Hematopoietic multipotent progenitor cell treated with erythropoietin and hydrocortisone succinate and interleukin-3 and kit ligand, for 4 days (in vitro differentiated cells): Measurements from ENCODE around the gene DPYD.

ENCODE experiments used
- DNase-seq: peaks from one replicate; pipeline ENCODE4 v3.0.0-alpha.2; 2015

The DPYD gene

GRCh38 chr1:97348599-97349265, 572.1 kb downstream of the DPYD start:
- DNase-seq = no peak

GRCh38 chr1:97340951-97341350, 579.9 kb downstream of the DPYD start:
- no peak for DNase-seq

GRCh38 chr1:97338347-97338746, 582.5 kb downstream of the DPYD start:
- DNase-seq = no peak

GRCh38 chr1:97337250-97338030, 583.4 kb downstream of the DPYD start:
- DNase-seq = no peak

- no peak for DNase-seq
Observed at GRCh38 chr1:97334454-97334853, 586.4 kb downstream of the DPYD start.

- DNase-seq = no peak
Observed at GRCh38 chr1:97332716-97333115, 588.1 kb downstream of the DPYD start.

GRCh38 chr1:97331165-97331564, 589.7 kb downstream of the DPYD start:
- DNase-seq = no peak

- no peak for DNase-seq
Observed at GRCh38 chr1:97314685-97315084, 606.1 kb downstream of the DPYD start.

GRCh38 chr1:97308131-97308530, 612.7 kb downstream of the DPYD start:
- DNase-seq = no peak

- DNase-seq = no peak
Observed at GRCh38 chr1:97307568-97307967, 613.3 kb downstream of the DPYD start.

GRCh38 chr1:97307151-97307550, 613.7 kb downstream of the DPYD start:
- DNase-seq = no peak

GRCh38 chr1:97306504-97306903, 614.3 kb downstream of the DPYD start:
- no peak for DNase-seq

- no peak for DNase-seq
Observed at GRCh38 chr1:97304366-97304765, 616.5 kb downstream of the DPYD start.

GRCh38 chr1:97298966-97299365, 621.9 kb downstream of the DPYD start:
- DNase-seq = no peak

- DNase-seq = peak; percentile 6
Observed at GRCh38 chr1:97297611-97298010, 623.2 kb downstream of the DPYD start.

- DNase-seq = no peak
Observed at GRCh38 chr1:97281962-97282361, 638.9 kb downstream of the DPYD start.

- no peak for DNase-seq
Observed at GRCh38 chr1:97277891-97278654, 642.8 kb downstream of the DPYD start.

GRCh38 chr1:97271916-97272788, 648.7 kb downstream of the DPYD start:
- no peak for DNase-seq

GRCh38 chr1:97270508-97271307, 650.1 kb downstream of the DPYD start:
- DNase-seq = peak; percentile 37

- no peak for DNase-seq
Observed at GRCh38 chr1:97265630-97266029, 655.2 kb downstream of the DPYD start.

- DNase-seq = no peak
Observed at GRCh38 chr1:97262842-97263241, 658.0 kb downstream of the DPYD start.

- no peak for DNase-seq
Observed at GRCh38 chr1:97258597-97258996, 662.2 kb downstream of the DPYD start.
